HT-29 (cell line): ENCODE results near the gene CTBP2. TPM values are rescaled to one million over a fixed set of nuclear protein-coding genes. Genes with fewer than 3 reads are reported as not detected.
A peak's percentile ranks its signal among the peaks of the same experiment; 100 is the strongest.

Source experiments
- DNase-seq: peaks from one replicate; pipeline ENCODE4 v3.0.0-alpha.2; 2015; ENCODE audit warnings: low spot score
- total RNA-seq: library from RNA; depleted of rRNA; stranded (reverse); fragments of >200 nt; shearing (Covaris generic); gene quantifications from 2 replicates; pipeline ENCODE4 v1.2.3, GENCODE V29; 2014

The CTBP2 gene
- total RNA-seq, 1 experiment from 2014 or later = 207 TPM

DNA sequence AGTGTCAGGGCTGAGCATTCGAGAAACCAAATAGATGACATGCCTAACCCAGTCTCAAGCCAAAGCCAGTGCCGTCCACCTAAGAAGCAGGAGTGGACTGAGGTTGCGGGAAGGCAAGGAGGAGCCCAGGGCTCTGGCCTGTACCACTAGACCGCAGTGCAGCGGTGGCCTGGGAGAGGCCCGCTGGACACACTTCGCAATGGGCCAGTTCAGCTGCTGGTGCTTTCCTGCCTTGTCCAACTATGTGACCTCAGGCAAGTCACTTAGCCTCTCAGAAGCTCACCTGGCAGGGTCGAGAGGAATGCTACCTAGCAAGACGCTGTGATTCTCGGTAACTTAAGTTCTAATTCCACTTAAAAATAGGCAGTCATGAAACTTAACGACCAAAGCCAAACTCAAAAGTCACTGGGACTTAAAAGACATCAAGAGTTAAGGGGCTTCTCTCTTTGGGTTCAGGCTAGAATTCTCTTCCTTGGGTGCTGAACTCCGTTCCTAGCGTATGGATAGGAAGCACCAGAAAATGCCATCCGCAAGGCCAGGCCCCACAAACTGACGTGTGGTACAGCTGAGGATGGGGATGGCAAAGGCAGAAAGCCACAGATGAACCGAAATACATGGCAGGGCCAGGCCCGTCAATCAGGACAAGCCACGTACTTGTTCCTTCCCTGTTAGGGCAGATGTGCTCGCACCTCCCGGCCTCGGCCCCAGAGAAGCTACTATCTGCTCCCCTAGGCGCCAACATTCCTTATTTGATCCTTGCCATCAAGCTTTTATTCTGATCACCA, 34.2 kb downstream of the CTBP2 start:
- no peak for DNase-seq

DNA sequence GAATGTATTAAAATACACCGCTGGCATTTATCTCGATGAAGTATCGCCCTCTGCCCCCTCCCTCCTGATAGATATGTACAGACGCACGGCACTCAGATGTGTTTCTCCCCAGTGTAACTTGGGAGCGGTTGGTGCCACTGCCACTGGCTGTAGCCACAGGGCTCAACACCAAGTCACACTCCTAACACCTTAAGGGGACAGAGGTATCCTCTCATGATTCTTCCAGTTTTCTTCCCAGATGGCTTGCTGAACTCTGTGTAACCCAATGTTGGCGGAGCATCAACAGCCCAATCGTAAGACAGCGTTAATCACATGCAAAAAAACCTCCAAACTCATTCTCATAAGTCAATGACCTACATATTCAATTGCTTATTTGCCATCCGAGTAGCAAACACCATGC, 35.5 kb downstream of the CTBP2 start:
- no peak for DNase-seq

DNA sequence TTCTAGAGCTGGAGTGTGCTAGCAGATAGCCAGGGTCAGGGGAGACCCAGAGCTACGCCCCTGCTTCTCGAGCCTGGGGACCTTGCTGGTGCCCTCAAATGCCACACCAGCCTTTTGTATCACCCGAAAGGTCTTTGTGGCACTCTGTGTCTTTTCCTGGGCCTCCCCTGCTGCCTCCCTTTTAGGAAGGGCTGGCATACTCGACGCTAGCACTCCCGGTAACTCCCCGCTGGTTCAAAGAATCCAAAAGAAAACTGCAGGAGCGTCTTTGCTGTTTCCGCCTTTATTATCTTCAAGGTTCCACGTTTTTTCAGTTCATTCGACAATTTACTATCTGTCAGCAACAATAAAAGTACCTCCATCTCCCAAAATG, 36.3 kb downstream of the CTBP2 start:
- DNase-seq = no peak

DNA sequence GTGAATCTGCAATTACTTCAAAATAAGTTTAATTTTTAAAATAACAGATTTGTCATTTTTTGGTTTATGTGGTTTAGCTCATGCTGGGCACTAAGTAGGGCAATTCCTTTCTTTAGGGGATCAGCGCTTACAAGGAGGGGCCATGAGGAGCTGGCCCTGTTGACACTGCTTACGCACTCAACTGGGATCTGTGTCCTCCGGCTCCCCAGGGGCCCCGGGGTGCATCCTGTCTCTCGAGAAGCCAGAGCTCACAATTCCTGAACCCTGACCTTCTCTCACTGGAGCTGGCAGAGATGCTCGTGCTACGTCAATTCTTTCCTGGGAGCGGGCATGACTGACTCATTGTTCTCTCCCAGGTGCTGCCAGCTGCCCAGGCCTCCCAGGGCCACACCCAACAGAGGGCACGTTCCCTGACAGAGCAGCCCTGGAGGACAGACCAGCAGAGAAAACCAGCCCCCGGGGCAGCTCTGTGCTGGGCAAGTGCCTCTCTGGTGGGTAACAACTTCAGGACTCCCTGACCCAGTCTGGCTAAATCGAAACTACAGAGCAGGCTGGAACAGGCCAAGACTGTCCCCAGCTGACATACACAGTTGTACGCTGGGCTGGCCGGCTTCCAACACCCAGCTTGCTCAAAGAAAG, 36.8 kb downstream of the CTBP2 start:
- peak; percentile 92 for DNase-seq

DNA sequence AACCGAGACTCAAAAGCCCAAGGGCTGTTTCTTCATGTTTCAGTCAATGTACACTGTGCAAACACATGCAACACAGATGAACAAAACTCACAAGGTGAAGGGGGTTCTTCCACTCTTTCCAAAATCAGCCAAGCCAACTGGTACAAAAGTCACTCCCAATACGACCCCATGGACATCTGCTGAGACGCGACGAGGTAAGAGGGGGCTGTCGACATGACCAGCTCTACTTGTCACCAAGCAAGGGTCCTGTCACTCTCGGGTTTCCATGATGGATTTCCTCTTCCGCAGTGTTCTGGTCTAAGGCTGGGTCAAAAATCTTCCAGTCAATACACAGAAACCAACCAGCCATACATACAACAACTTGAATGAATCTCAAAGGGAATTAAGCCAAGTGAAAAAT, 37.8 kb downstream of the CTBP2 start:
- no peak for DNase-seq

- no peak for DNase-seq
Measured at GRCh38 chr10:125121003-125121402, 39.4 kb downstream of the CTBP2 start.

DNA sequence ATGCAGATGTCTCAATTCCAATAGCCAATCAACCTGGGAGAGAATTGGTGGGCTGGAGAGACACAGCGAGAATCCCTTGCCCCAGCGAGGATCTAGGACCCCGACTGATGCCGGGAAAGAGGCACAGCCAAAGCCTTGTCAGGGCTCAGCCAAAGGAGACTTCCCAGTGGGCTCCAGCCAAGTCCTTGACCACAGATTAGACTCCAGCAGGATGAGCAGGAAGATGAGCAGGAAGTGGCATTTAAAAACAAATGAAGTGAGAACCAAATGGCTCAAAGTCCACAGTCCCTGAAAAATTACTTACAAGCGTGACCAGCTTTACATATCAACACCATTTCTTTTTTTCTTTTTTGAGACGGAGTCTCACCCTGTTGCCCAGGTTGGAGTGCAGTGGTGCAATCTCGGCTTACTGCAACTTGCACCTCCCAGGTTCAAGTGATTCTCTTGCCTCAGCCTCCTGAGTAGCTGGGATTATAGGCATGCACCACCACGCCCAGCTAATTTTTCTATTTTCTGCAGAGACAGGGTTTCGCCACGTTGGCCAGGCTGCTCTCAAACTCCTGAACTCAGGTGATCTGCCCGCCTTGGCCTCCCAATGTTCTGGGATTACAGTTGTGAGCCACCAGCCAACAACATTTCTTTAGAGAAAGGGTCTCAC, 40.2 kb downstream of the CTBP2 start:
- no peak for DNase-seq

DNA sequence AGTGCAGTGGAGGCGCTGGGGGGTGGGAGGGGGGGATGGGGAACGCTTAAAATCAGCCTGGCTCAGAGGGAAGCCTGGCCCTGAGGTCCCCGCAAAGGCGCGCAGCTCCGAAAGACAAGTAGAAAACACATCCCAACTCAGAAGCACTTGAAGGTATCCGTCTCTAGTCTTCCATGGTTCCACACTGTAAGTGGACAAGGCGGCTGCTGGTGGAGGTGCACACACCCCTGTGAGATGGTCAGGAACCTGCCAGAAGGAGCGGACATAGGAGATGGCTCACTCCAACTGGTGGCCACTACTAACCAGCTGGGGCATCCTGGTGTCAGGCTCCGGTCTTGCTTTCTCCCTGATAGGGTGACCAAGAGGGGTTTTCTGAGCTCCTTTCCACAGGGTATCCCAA, 41.7 kb downstream of the CTBP2 start:
- no peak for DNase-seq

- DNase-seq = no peak
Measured at GRCh38 chr10:125118011-125118611, 42.3 kb downstream of the CTBP2 start.

GRCh38 chr10:125116652-125117310, 43.6 kb downstream of the CTBP2 start:
- no peak for DNase-seq

DNA sequence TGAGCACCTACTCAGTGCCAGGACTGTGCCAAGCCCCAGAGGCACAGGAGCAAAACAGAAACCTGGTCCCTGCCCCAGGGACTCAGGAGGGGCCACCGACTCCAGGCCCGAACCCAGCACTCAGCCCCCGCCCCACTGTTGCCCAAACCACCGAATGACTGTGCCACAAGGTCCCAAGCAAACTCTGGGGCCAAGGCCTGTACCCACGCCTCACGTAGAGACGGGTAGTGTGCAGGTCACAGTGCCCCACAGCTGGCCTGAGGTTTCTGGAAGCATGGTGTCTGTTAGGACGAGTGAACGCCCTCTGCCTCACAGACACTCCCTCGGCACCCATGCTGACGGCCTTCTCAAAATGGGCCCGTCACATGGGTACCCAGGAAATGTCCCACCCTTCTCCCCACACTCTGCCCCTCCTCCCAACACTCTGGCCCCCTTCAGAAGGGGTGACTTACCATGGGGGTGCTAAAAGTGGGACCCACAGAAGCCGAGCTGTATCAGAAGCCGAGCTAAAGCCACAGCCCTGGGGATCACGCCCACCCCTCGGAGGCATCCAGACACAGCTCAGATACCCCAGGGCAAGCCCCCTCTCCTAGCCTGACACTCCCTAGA, 44.2 kb downstream of the CTBP2 start:
- no peak for DNase-seq

DNA sequence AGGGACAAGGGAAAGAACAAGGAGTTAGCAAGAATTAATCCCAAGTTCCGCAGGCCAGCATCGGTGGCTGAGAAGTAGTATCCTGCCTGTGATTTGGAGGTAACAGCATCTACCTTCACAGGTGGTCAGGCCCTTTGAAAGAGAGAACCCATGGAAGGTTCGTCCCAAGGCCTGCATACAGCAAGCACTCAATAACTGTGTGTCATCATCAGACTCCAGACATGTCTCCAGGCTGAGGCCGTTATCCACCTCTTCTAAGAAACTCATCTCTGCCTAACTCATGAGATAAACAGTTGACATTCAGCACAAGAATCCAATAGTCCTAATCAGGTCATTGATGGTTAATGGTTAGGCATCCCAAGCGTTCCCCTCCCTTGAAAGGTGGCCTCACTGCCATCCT, 45.0 kb downstream of the CTBP2 start:
- no peak for DNase-seq

DNA sequence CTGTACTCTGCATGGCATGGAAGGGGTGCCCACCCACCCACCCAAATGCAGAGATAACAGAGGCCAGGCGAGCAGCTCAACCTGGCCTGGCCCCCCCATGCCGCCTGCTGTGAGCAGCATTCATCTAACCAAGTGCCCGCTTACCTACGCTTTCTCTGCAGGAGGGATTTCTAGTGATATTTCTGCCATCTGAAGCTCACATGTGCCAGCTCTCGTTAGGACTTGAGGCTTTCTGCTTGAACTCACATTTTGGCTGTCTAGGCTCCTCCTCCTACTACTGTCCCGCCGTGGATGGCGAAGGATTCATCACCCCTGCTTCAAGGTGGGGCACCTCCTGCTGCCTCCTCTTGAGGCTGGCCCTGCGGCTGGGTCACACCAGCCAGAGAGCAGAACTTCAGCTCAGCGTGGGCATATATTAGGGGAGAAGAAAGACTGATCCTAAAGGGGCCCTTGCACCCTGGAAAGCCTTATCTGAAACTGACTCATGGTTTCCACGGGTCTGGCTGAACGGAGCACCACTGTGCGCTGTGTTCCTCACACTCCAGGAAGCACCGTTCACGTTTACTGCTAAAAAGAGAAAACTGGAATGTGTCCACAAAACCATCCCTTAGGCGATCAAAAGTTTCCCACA, 45.5 kb downstream of the CTBP2 start:
- DNase-seq = no peak

DNA sequence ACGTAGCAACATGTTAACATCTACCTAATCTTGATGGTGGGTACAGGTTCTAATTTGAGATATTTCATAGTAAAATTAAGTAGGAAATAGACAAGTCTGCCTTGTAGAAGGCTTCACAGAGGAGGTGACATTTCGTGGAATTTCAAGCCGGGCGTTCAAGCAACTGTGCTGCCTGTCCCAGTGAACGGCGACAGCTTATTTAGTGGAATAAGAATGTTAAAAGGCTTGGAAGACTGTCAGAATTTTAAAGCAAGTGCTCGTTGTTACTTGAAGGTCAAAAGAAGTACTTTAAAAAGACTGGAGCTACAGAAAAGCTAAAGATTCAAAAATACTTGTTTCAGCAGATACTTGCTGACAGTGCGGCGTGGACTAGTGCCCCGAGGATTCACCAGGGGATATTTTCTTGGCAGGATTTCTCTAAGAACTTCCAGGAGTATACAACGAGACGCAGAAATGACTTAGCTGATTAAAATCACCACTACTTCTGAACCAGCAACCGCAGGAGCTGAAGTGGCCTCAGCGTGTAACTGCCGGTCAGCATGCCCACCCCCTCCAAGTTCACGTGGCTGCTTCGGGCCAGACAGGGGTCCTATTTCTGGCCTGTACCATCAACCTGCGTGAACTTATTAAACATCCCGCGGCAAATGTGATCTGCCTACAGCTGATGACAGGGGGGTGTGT, 46.5 kb downstream of the CTBP2 start:
- DNase-seq = no peak

GRCh38 chr10:125112697-125113494, 47.5 kb downstream of the CTBP2 start:
- DNase-seq = no peak

GRCh38 chr10:125111118-125111727, 49.1 kb downstream of the CTBP2 start:
- DNase-seq = no peak

- no peak for DNase-seq
Measured at GRCh38 chr10:125107965-125108580, 52.3 kb downstream of the CTBP2 start.

DNA sequence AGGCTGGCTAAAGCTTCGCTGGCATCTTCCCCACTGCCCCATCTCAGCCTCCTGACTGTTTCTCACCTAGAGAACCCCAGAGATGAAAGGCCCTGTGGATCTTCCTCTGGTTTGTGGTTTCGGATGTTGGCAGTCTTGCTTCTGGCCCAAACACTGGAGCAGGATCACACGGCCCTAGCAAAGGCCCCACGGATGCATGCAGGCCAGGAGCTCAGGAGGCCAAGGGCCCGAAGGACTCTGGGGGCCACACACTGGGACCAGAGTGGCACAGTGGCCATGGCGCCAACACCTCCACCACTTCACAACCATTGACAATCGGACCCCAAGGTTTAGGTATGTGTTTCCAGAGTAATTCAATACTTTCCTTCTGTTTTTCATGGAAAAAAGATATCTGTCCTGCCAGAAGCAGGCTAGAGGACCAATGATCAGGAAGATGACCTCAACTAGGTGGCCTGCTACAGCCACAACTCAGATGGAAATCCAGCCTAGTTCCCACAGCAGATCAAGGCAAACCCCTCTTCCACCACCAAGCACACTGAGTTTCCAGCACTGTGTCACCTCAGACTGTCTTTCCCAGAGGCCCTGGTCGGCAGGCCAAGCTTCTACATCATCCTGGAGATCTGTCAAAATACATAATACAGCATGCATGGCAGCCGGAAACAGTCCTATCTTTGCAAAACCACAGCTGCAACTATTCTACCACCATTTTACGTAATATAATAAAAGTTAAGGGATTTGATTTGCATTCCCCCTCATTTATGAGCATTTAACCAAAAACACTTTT, 53.0 kb downstream of the CTBP2 start:
- DNase-seq = no peak
